HCT116 (cell line): ENCODE results near the gene DRAP1.

Source experiments
- EZH2phosphoT487 ChIP-seq: fragments of 200-600 bp; IDR thresholded peaks from 2 replicates; pipeline ENCODE4 v1.6.1; 2018; ENCODE audit warnings: antibody characterized with exemption, borderline replicate concordance
- TF ChIP-seq, protein P1 (sequence below): IDR thresholded peaks from 2 replicates; pipeline ENCODE4 v1.6.1; 2012; ENCODE audit warnings: low read depth
- TF ChIP-seq, protein P2 (sequence below), 3 experiments: fragments of 200-600 bp in 1 of 3; sonication (generic) in 1 of 3; IDR thresholded peaks in 2 of 3; conservative IDR thresholded peaks in 1 of 3; 2 replicates each; pipeline ENCODE4 v1.5.1; 2012 to 2017; ENCODE audit warnings: low read depth in 2 of 3, low read length in 2 of 3, antibody characterized with exemption in 1 of 3, borderline replicate concordance in 1 of 3, control low read depth in 1 of 3, mild to moderate bottlenecking in 1 of 3, mixed read lengths in 1 of 3, mixed run types in 1 of 3, moderate library complexity in 1 of 3; ENCODE audit not compliant: insufficient read depth in 1 of 3

DNA sequence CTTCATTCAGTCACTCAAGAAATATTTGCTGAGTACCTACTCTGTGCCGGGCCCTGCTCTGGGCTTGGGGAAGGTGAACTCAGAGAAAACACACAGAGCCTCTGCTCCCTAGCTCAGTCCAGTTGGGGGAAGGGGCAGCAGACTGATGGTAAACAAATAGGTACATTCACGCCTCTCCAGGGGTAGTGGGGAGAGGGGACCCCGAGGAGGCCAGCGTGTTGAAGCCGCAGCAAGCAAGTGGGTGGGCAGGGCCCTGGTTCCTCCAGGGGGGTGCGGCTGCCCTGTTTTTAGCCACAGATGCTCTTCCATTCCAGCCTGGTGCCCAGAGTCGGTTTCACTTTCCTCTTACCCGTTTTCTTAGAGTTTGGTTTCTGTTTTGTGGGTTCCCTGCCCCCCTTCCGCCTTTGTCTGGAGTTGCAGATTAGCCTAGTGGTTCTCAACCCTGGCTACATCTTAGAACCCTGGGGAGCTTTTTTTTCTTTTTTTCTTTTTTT lies 8.7 kb downstream of the DRAP1 start:
- TF ChIP-seq, protein P1, sequence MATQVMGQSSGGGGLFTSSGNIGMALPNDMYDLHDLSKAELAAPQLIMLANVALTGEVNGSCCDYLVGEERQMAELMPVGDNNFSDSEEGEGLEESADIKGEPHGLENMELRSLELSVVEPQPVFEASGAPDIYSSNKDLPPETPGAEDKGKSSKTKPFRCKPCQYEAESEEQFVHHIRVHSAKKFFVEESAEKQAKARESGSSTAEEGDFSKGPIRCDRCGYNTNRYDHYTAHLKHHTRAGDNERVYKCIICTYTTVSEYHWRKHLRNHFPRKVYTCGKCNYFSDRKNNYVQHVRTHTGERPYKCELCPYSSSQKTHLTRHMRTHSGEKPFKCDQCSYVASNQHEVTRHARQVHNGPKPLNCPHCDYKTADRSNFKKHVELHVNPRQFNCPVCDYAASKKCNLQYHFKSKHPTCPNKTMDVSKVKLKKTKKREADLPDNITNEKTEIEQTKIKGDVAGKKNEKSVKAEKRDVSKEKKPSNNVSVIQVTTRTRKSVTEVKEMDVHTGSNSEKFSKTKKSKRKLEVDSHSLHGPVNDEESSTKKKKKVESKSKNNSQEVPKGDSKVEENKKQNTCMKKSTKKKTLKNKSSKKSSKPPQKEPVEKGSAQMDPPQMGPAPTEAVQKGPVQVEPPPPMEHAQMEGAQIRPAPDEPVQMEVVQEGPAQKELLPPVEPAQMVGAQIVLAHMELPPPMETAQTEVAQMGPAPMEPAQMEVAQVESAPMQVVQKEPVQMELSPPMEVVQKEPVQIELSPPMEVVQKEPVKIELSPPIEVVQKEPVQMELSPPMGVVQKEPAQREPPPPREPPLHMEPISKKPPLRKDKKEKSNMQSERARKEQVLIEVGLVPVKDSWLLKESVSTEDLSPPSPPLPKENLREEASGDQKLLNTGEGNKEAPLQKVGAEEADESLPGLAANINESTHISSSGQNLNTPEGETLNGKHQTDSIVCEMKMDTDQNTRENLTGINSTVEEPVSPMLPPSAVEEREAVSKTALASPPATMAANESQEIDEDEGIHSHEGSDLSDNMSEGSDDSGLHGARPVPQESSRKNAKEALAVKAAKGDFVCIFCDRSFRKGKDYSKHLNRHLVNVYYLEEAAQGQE, result no peak
- TF ChIP-seq, protein P2, sequence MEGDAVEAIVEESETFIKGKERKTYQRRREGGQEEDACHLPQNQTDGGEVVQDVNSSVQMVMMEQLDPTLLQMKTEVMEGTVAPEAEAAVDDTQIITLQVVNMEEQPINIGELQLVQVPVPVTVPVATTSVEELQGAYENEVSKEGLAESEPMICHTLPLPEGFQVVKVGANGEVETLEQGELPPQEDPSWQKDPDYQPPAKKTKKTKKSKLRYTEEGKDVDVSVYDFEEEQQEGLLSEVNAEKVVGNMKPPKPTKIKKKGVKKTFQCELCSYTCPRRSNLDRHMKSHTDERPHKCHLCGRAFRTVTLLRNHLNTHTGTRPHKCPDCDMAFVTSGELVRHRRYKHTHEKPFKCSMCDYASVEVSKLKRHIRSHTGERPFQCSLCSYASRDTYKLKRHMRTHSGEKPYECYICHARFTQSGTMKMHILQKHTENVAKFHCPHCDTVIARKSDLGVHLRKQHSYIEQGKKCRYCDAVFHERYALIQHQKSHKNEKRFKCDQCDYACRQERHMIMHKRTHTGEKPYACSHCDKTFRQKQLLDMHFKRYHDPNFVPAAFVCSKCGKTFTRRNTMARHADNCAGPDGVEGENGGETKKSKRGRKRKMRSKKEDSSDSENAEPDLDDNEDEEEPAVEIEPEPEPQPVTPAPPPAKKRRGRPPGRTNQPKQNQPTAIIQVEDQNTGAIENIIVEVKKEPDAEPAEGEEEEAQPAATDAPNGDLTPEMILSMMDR (IDR thresholded peaks at IDR 0.05 in 2 of 3, conservative IDR thresholded peaks at IDR 0.05 in 1 of 3; ENCODE audit: borderline replicate concordance in 1 of 3, insufficient read depth in 1 of 3, low read depth in 2 of 3, low read length in 2 of 3), result no peak
- TF ChIP-seq EZH2phosphoT487, result no peak
